Measurements from ENCODE around the gene ATG4D.

ATG4D gene

GRCh38 chr19:10574462-10574861 is 30.8 kb downstream of the ATG4D start:
- DNase-seq (ENCODE audit: low read depth in 2 of 2, low spot score in 1 of 2), result no peak

GRCh38 chr19:10575011-10575716 is 31.5 kb downstream of the ATG4D start:
- DNase-seq (ENCODE audit: low read depth in 2 of 2, low spot score in 1 of 2), result no peak

GRCh38 chr19:10577951-10578350 is 34.2 kb downstream of the ATG4D start:
- DNase-seq (ENCODE audit: low read depth in 2 of 2, low spot score in 1 of 2), result no peak

- DNase-seq (ENCODE audit: low read depth in 2 of 2, low spot score in 1 of 2), result peak; percentile 77 to 90
Measured at GRCh38 chr19:10580979-10581631, 37.4 kb downstream of the ATG4D start.

- no peak for DNase-seq (ENCODE audit: low read depth in 2 of 2, low spot score in 1 of 2)
Measured at GRCh38 chr19:10582091-10582490, 38.4 kb downstream of the ATG4D start.

- no peak for DNase-seq (ENCODE audit: low read depth in 2 of 2, low spot score in 1 of 2)
Measured at GRCh38 chr19:10583036-10583776, 39.5 kb downstream of the ATG4D start.

GRCh38 chr19:10586396-10586795 is 42.7 kb downstream of the ATG4D start:
- no peak for DNase-seq (ENCODE audit: low read depth in 2 of 2, low spot score in 1 of 2)

GRCh38 chr19:10587022-10587838 is 43.5 kb downstream of the ATG4D start, which contains the start of gene AP1M2:
AP1M2 (minus strand) TSS chr19:10587312; CDS start chr19:10587231, 81 bp downstream.
- DNase-seq (ENCODE audit: low read depth in 2 of 2, low spot score in 1 of 2), result no peak

GRCh38 chr19:10587839-10588150 is 44.1 kb downstream of the ATG4D start:
- DNase-seq (ENCODE audit: low read depth in 2 of 2, low spot score in 1 of 2), result no peak

GRCh38 chr19:10593148-10593547 is 49.4 kb downstream of the ATG4D start:
- DNase-seq (ENCODE audit: low read depth in 2 of 2, low spot score in 1 of 2), result no peak

GRCh38 chr19:10593820-10594637 is 50.3 kb downstream of the ATG4D start:
- no peak for DNase-seq (ENCODE audit: low read depth in 2 of 2, low spot score in 1 of 2)

- DNase-seq (ENCODE audit: low read depth in 2 of 2, low spot score in 1 of 2), result no peak
Measured at GRCh38 chr19:10600149-10600548, 56.4 kb downstream of the ATG4D start.

GRCh38 chr19:10601999-10602329 is 58.3 kb downstream of the ATG4D start:
- no peak for DNase-seq (ENCODE audit: low read depth in 2 of 2, low spot score in 1 of 2)

- peak; percentile 78 to 80 for DNase-seq (ENCODE audit: low read depth in 2 of 2, low spot score in 1 of 2)
Measured at GRCh38 chr19:10602330-10603083, 58.8 kb downstream of the ATG4D start.
